A549 (cell line): Measurements from ENCODE around the gene MED13L. TPM values are rescaled to one million over a fixed set of nuclear protein-coding genes. Genes with fewer than 3 reads are reported as not detected.

Experiments used
- ATAC-seq, 2 experiments: fragments of 200-7000 bp in 1 of 2; fragments of >200 bp in 1 of 2; cut with Nextera tagmentation in 1 of 2; cut with Tn5 transposase in 1 of 2; 3 replicates each; pipeline versions ENCODE4 v1.8.0 to v1.9.1; 2018 to 2020; ENCODE audit warnings: mild to moderate bottlenecking in 1 of 2, moderate library complexity in 1 of 2
- CTCF ChIA-PET: fragments of 300-600 bp; sonication (Branson Sonifier 250); formaldehyde crosslinking; extraction: SDS; loops from one replicate; lab custom pipeline; 2021; ENCODE audit warnings: antibody characterized with exemption, inconsistent platforms; lab: Yijun Ruan, JAX
- POLR2A ChIA-PET: fragments of 350-600 bp; formaldehyde crosslinking; extraction: SDS; loops from one replicate; lab custom pipeline; 2021; ENCODE audit warnings: antibody characterized with exemption, inconsistent platforms; lab: Yijun Ruan, JAX
- DNase-seq, 2 experiments: peaks; one replicate each; pipeline versions ENCODE4 v3.0.0 to v3.0.0-alpha.2; 2011 to 2016; ENCODE audit warnings: low read depth in 1 of 2, low spot score in 1 of 2
- FAIRE-seq: peaks from 2 replicates; lab custom pipeline; 2011; peaks lifted over from hg19 to GRCh38; lab: Jason Lieb, UNC
- H3K27ac ChIP-seq, 2 experiments: fragments of >200 bp; sonication (Bioruptor Twin); formaldehyde crosslinking; 3 replicates each; pipeline ENCODE4 v1.5.1; 2016 to 2017
- H3K4me1 ChIP-seq: fragments of >200 bp; sonication (Bioruptor Twin); formaldehyde crosslinking; 3 replicates; pipeline ENCODE4 v1.6.1; 2016
- H3K4me2 ChIP-seq: fragments of >200 bp; sonication (Bioruptor Twin); formaldehyde crosslinking; 3 replicates; pipeline ENCODE4 v1.6.1; 2016
- H3K4me3 ChIP-seq: fragments of >200 bp; sonication (Bioruptor Twin); formaldehyde crosslinking; 3 replicates; pipeline ENCODE4 v1.5.1; 2016
- H3K9me3 ChIP-seq: fragments of >200 bp; sonication (Bioruptor Twin); formaldehyde crosslinking; 3 replicates; pipeline ENCODE4 v1.6.1; 2016
- CBX2 ChIP-seq: fragments of 200-600 bp; sonication (generic); IDR thresholded peaks from 2 replicates; pipeline ENCODE4 v1.6.1; 2016; ENCODE audit warnings: low read depth, mild to moderate bottlenecking, borderline replicate concordance
- CEBPB ChIP-seq, 2 experiments: fragments of >200 bp in 1 of 2; sonication (Bioruptor Twin) in 1 of 2; formaldehyde crosslinking in 1 of 2; IDR thresholded peaks; 2 replicates each; pipeline ENCODE4 v1.6.1; 2012 to 2016
- EHF ChIP-seq: fragments of 250-450 bp; sonication (Bioruptor Pico); IDR thresholded peaks from 2 replicates; pipeline ENCODE4 v1.5.0; 2020; ENCODE audit warnings: mild to moderate bottlenecking
- EP300 ChIP-seq, 2 experiments: fragments of >200 bp; sonication (Bioruptor Twin); formaldehyde crosslinking; IDR thresholded peaks; 2 replicates in 1 of 2; 3 replicates in 1 of 2; pipeline ENCODE4 v1.6.1; 2016 to 2017
- ESRRA ChIP-seq: fragments of 150-350 bp; IDR thresholded peaks from 2 replicates; pipeline ENCODE4 v1.6.1; 2014; ENCODE audit warnings: mild to moderate bottlenecking, low read length, borderline replicate concordance
- FOSB ChIP-seq: fragments of 250-450 bp; sonication (Bioruptor Pico); IDR thresholded peaks from 2 replicates; pipeline ENCODE4 v1.5.0; 2020; ENCODE audit warnings: mild to moderate bottlenecking, moderate library complexity
- HEYL ChIP-seq: fragments of 250-450 bp; sonication (Bioruptor Pico); IDR thresholded peaks from 2 replicates; pipeline ENCODE4 v1.8.0; 2021; ENCODE audit warnings: mild to moderate bottlenecking, moderate library complexity
- HOXB13 ChIP-seq: fragments of 250-450 bp; sonication (Bioruptor Pico); IDR thresholded peaks from 2 replicates; pipeline ENCODE4 v1.5.0; 2020; ENCODE audit warnings: low read depth, mild to moderate bottlenecking, moderate library complexity
- JUN ChIP-seq, 2 experiments: fragments of >200 bp; sonication (Bioruptor Twin); formaldehyde crosslinking; IDR thresholded peaks; 2 replicates in 1 of 2; 3 replicates in 1 of 2; pipeline ENCODE4 v1.6.1; 2016 to 2017
- KDM5A ChIP-seq: fragments of 200-600 bp; sonication (generic); IDR thresholded peaks from 2 replicates; pipeline ENCODE4 v1.6.1; 2016; ENCODE audit warnings: antibody characterized with exemption, mild to moderate bottlenecking
- NFE2L2 ChIP-seq: fragments of 150-350 bp; conservative IDR thresholded peaks from 2 replicates; pipeline ENCODE4 v1.6.1; 2014; ENCODE audit warnings: low read length
- POLR2A ChIP-seq: IDR thresholded peaks from 2 replicates; pipeline ENCODE4 v1.6.1; 2012; ENCODE audit warnings: mild to moderate bottlenecking, low read length
- RAD21 ChIP-seq, 2 experiments: fragments of >200 bp in 1 of 2; sonication (Bioruptor Twin) in 1 of 2; formaldehyde crosslinking in 1 of 2; IDR thresholded peaks in 1 of 2; conservative IDR thresholded peaks in 1 of 2; 2 replicates in 1 of 2; 3 replicates in 1 of 2; pipeline ENCODE4 v1.6.1; 2012 to 2018; ENCODE audit warnings: inconsistent platforms in 1 of 2
- RNF2 ChIP-seq: fragments of 200-600 bp; sonication (generic); IDR thresholded peaks from 2 replicates; pipeline ENCODE4 v1.6.1; 2016; ENCODE audit warnings: low read depth, mild to moderate bottlenecking, antibody characterized with exemption, moderate library complexity, borderline replicate concordance
- SMC3 ChIP-seq: fragments of >200 bp; sonication (Bioruptor Twin); formaldehyde crosslinking; IDR thresholded peaks from 3 replicates; pipeline ENCODE4 v1.6.1; 2018; ENCODE audit warnings: inconsistent platforms
- TP53 ChIP-seq: fragments of 250-450 bp; sonication (Bioruptor Pico); IDR thresholded peaks from 2 replicates; pipeline ENCODE4 v1.5.0; 2021; ENCODE audit warnings: mild to moderate bottlenecking, moderate library complexity
- ZC3H11A ChIP-seq: fragments of 450-650 bp; IDR thresholded peaks from 2 replicates; pipeline ENCODE4 v1.6.1; 2014; ENCODE audit warnings: antibody characterized with exemption, mild to moderate bottlenecking
- ZFP36 ChIP-seq: fragments of 450-650 bp; IDR thresholded peaks from 2 replicates; pipeline ENCODE4 v1.6.1; 2014; ENCODE audit warnings: borderline replicate concordance; ENCODE audit not compliant: partially characterized antibody
- WGBS: methylation state at CpG from one replicate; pipeline ENCODE4 v1.1.6; 2017; ENCODE audit errors: missing lambda C conversion rate; 5-methylcytosine and 5-hydroxymethylcytosine counted together
- polyA plus RNA-seq, 4 experiments: library from polyadenylated mRNA; depleted of rRNA in 3 of 4; stranded (reverse); fragments of >200 nt; fragmentation: RNase III in 1 of 4; extraction: RNeasy Plus Mini Kit Qiagen cat#74134 plus additional on column Dnase treatment in 1 of 4; gene quantifications; 2 replicates in 3 of 4; 3 replicates in 1 of 4; pipeline ENCODE4 v1.2.3, GENCODE V29; 2011 to 2017
- TF ChIP-seq, protein P1 (sequence below): fragments of 450-650 bp; IDR thresholded peaks from 2 replicates; pipeline ENCODE4 v1.6.1; 2014; ENCODE audit warnings: antibody characterized with exemption
- TF ChIP-seq, protein P2 (sequence below): fragments of 200-600 bp; sonication (generic); IDR thresholded peaks from 2 replicates; pipeline ENCODE4 v1.6.1; 2016; ENCODE audit warnings: antibody characterized with exemption, mild to moderate bottlenecking, moderate library complexity
- TF ChIP-seq, protein P3 (sequence below): fragments of >200 bp; sonication (Bioruptor Twin); formaldehyde crosslinking; IDR thresholded peaks from 3 replicates; pipeline ENCODE4 v1.6.1; 2016
- TF ChIP-seq, protein P4 (sequence below): fragments of 250-450 bp; sonication (Bioruptor Pico); IDR thresholded peaks from 2 replicates; pipeline ENCODE4 v1.5.0; 2020; ENCODE audit warnings: low read depth, mild to moderate bottlenecking, moderate library complexity
- TF ChIP-seq, protein P5 (sequence below): IDR thresholded peaks from 2 replicates; pipeline ENCODE4 v1.6.1; 2012

MED13L gene
- polyA plus RNA-seq, 2 of the 4 experiments (the other 2 are of a cell fraction) = 23.2 to 134 TPM

DNA sequence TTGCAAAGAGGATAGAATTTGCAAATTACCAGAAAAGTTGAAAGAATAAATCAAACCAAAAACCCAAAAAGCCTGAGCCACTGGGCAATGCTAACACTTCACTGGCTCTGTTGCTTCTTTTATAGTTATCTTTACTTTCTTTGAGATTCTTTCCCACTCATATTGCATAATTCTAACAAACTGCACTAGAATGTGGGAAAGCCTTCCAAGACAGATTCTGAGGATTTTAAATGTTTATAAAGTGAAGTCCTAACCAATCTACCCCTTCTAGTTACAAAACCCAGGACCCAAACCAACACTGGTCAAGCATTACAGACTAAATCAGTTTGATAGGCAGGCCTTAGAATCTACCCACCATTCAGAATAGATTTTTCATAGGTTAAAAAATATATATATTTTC is 150.9 kb downstream of the MED13L start:
- POLR2A ChIA-PET = no interaction called here
- H3K27ac ChIP-seq = no peak overlapping the region; a peak in 1 of 6 replicates
- ATAC-seq (no peak), FAIRE-seq (no peak), DNase-seq (no peak)
- no peak overlapping the region for H3K4me3 ChIP-seq
- TF ChIP-seq, protein P1, sequence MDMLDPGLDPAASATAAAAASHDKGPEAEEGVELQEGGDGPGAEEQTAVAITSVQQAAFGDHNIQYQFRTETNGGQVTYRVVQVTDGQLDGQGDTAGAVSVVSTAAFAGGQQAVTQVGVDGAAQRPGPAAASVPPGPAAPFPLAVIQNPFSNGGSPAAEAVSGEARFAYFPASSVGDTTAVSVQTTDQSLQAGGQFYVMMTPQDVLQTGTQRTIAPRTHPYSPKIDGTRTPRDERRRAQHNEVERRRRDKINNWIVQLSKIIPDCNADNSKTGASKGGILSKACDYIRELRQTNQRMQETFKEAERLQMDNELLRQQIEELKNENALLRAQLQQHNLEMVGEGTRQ = no peak
- 0 out of 4 replicates have a peak, but pooled peaks of 1 of the 2 experiments have one; percentile 7 for TF ChIP-seq CEBPB (IDR thresholded peaks at IDR 0.05)
- peaks cover 82% of the 10 kb centered on the region for H3K4me1 ChIP-seq
- CTCF ChIA-PET = no interaction called here
- no peaks in the 10 kb centered on the region for H3K9me3 ChIP-seq
- H3K4me2 ChIP-seq = peak overlapping the region; percentile 28; the same call in 2 of the 3 replicates

DNA sequence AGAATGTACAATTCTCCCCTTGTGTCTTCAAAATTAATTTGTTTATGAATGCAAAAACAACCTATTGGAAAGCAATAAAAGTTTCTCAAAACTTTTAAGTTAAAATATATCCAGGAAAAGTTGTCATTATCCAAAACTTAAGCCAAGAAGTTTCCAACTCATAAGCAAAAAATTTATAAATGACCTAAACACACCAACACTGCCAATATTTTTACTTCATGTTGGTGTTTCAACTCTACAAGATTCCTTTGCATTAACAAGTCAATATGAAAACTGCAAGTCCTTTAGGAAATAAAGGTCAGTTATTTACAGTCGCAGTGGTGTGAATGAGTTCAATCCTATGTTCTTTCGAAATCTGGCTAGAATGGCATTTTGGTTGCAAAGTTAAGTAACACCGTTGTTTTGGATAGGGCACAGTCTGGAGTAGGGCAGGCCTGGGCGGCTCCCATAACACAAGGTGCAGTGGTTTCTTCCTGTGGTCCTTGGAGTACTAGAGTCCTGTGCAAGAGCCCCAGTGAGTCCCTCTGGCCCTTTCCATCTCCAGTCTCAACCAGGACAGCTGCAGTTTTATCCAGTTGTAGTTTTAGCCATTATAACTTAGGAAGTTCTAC is 151.4 kb downstream of the MED13L start:
- no peak for TF ChIP-seq CBX2
- no peak for TF ChIP-seq ZFP36
- no peak for TF ChIP-seq EP300 (IDR thresholded peaks at IDR 0.05)
- TF ChIP-seq RNF2 = no peak
- TF ChIP-seq JUN (IDR thresholded peaks at IDR 0.05) = no peak
- TF ChIP-seq FOSB = no peak
- TF ChIP-seq ZC3H11A = no peak
- CTCF ChIA-PET = no interaction called here
- H3K27ac ChIP-seq = peak overlapping the region in 1 of 2 experiments; percentile 19; a peak in 1 of 6 replicates
- FAIRE-seq (peak; percentile 70), DNase-seq (no peak), ATAC-seq (peak in 1 of 2 experiments; percentile 56; a peak in 3 of 6 replicates)
- no peaks in the 10 kb centered on the region for H3K9me3 ChIP-seq
- POLR2A ChIA-PET = no interaction called here
- no peak overlapping the region for H3K4me3 ChIP-seq
- H3K4me1 ChIP-seq = peaks cover 82% of the 10 kb centered on the region
- WGBS = 80% methylated on average over 4 of the region's 4 CpGs
- H3K4me2 ChIP-seq = peak overlapping the region; percentile 28; the same call in 2 of the 3 replicates

DNA sequence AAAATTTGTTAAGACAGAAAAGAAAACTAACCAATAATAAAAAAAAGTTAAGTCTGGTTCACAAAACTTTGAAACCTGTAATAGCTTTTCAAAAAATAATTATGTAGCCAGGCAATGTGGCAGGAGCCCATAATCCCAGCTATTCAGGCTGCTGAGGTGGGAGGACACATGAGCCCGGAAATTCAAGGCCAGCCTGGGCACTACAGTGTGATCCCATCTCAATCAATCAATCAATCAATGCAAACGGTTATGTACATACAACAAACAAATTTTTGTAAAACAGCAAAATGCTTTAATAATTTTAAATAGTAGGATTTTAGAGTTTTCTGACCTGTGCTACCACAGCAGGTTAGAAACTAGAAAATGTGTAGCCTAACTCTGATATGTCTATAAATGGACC is 152.4 kb downstream of the MED13L start:
- FAIRE-seq (no peak), ATAC-seq (no peak), DNase-seq (no peak)
- H3K4me2 ChIP-seq = peak overlapping the region; percentile 28; the same call in 1 of the 3 replicates
- H3K4me3 ChIP-seq = no peak overlapping the region
- ChIA-PET POLR2A (no interaction called here), CTCF (interaction anchor here (1.1 kb wide), 1 partner anchor 16 kb away, joined by 3 read pairs; no protein-coding TSS in a partner anchor)
- no peak for TF ChIP-seq EHF (CRISPR knock-in tag)
- no peak for TF ChIP-seq NFE2L2
- no peak for TF ChIP-seq SMC3
- no peak for TF ChIP-seq EP300 (IDR thresholded peaks at IDR 0.05)
- TF ChIP-seq HOXB13 = no peak
- TF ChIP-seq HEYL (CRISPR knock-in tag) = no peak
- TF ChIP-seq, protein P2, sequence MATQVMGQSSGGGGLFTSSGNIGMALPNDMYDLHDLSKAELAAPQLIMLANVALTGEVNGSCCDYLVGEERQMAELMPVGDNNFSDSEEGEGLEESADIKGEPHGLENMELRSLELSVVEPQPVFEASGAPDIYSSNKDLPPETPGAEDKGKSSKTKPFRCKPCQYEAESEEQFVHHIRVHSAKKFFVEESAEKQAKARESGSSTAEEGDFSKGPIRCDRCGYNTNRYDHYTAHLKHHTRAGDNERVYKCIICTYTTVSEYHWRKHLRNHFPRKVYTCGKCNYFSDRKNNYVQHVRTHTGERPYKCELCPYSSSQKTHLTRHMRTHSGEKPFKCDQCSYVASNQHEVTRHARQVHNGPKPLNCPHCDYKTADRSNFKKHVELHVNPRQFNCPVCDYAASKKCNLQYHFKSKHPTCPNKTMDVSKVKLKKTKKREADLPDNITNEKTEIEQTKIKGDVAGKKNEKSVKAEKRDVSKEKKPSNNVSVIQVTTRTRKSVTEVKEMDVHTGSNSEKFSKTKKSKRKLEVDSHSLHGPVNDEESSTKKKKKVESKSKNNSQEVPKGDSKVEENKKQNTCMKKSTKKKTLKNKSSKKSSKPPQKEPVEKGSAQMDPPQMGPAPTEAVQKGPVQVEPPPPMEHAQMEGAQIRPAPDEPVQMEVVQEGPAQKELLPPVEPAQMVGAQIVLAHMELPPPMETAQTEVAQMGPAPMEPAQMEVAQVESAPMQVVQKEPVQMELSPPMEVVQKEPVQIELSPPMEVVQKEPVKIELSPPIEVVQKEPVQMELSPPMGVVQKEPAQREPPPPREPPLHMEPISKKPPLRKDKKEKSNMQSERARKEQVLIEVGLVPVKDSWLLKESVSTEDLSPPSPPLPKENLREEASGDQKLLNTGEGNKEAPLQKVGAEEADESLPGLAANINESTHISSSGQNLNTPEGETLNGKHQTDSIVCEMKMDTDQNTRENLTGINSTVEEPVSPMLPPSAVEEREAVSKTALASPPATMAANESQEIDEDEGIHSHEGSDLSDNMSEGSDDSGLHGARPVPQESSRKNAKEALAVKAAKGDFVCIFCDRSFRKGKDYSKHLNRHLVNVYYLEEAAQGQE = no peak
- TF ChIP-seq POLR2A = no peak
- TF ChIP-seq, protein P3, sequence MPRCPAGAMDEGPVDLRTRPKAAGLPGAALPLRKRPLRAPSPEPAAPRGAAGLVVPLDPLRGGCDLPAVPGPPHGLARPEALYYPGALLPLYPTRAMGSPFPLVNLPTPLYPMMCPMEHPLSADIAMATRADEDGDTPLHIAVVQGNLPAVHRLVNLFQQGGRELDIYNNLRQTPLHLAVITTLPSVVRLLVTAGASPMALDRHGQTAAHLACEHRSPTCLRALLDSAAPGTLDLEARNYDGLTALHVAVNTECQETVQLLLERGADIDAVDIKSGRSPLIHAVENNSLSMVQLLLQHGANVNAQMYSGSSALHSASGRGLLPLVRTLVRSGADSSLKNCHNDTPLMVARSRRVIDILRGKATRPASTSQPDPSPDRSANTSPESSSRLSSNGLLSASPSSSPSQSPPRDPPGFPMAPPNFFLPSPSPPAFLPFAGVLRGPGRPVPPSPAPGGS = no peak
- no peak for TF ChIP-seq TP53 (CRISPR knock-in tag)
- TF ChIP-seq, protein P4, sequence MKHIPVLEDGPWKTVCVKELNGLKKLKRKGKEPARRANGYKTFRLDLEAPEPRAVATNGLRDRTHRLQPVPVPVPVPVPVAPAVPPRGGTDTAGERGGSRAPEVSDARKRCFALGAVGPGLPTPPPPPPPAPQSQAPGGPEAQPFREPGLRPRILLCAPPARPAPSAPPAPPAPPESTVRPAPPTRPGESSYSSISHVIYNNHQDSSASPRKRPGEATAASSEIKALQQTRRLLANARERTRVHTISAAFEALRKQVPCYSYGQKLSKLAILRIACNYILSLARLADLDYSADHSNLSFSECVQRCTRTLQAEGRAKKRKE (CRISPR knock-in tag) = no peak
- TF ChIP-seq RAD21 (conservative IDR thresholded peaks at IDR 0.05 in 1 of 2, IDR thresholded peaks at IDR 0.05 in 1 of 2) = no peak
- TF ChIP-seq, protein P5, sequence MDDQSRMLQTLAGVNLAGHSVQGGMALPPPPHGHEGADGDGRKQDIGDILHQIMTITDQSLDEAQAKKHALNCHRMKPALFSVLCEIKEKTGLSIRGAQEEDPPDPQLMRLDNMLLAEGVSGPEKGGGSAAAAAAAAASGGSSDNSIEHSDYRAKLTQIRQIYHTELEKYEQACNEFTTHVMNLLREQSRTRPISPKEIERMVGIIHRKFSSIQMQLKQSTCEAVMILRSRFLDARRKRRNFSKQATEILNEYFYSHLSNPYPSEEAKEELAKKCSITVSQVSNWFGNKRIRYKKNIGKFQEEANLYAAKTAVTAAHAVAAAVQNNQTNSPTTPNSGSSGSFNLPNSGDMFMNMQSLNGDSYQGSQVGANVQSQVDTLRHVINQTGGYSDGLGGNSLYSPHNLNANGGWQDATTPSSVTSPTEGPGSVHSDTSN = no peak
- TF ChIP-seq ESRRA = no peak
- TF ChIP-seq KDM5A = no peak
- no peaks in the 10 kb centered on the region for H3K9me3 ChIP-seq
- 62% methylated on average over 2 of the region's 2 CpGs for WGBS
- H3K4me1 ChIP-seq = peaks cover 82% of the 10 kb centered on the region
- no peak overlapping the region for H3K27ac ChIP-seq
